Mesenchymal stem cell (in vitro differentiated cells and primary cell): ENCODE data around the gene ALOX12B.

Experiments used
- DNase-seq: peaks from one replicate; pipeline ENCODE4 v3.0.0-alpha.2; 2013
- H2AFZ ChIP-seq: one replicate; pipeline ENCODE4 v1.6.1; 2013; ENCODE audit warnings: low read depth, mild to moderate bottlenecking, control low read depth, inconsistent platforms, low read length, moderate library complexity
- H2AK5ac ChIP-seq: 2 replicates; pipeline ENCODE4 v1.6.1; 2013; ENCODE audit warnings: low read length, moderate library complexity, mild to moderate bottlenecking, inconsistent platforms; ENCODE audit not compliant: severe bottlenecking
- H2BK120ac ChIP-seq: one replicate; pipeline ENCODE4 v1.6.1; 2013; ENCODE audit warnings: low read depth, mild to moderate bottlenecking, inconsistent platforms, low read length, moderate library complexity
- H2BK12ac ChIP-seq, 2 experiments: one replicate each; pipeline ENCODE4 v1.6.1; 2013; ENCODE audit warnings: inconsistent platforms in 2 of 2, low read length in 2 of 2, mild to moderate bottlenecking in 2 of 2, moderate library complexity in 2 of 2, control low read depth in 1 of 2
- H2BK15ac ChIP-seq: one replicate; pipeline ENCODE4 v1.6.1; 2013; ENCODE audit warnings: mild to moderate bottlenecking, low read depth, inconsistent platforms; ENCODE audit not compliant: poor library complexity, severe bottlenecking
- H2BK5ac ChIP-seq: 2 replicates; pipeline ENCODE4 v1.6.1; 2013; ENCODE audit warnings: low read depth, mild to moderate bottlenecking, low read length, control low read depth, inconsistent platforms; ENCODE audit not compliant: poor library complexity, severe bottlenecking
- H3K14ac ChIP-seq, 2 experiments: one replicate each; pipeline ENCODE4 v1.6.1; 2013; ENCODE audit warnings: inconsistent platforms in 2 of 2, low read length in 2 of 2, control low read depth in 1 of 2, mild to moderate bottlenecking in 1 of 2, moderate library complexity in 1 of 2
- H3K18ac ChIP-seq, 2 experiments: one replicate each; pipeline ENCODE4 v1.6.1; 2013; ENCODE audit warnings: inconsistent platforms in 2 of 2, low read length in 2 of 2, control low read depth in 1 of 2, low read depth in 1 of 2, mild to moderate bottlenecking in 1 of 2
- H3K23ac ChIP-seq, 2 experiments: one replicate each; pipeline ENCODE4 v1.6.1; 2013; ENCODE audit warnings: inconsistent platforms in 2 of 2, low read length in 2 of 2, mild to moderate bottlenecking in 2 of 2, moderate library complexity in 2 of 2, control low read depth in 1 of 2
- H3K27ac ChIP-seq: 2 replicates; pipeline ENCODE4 v1.5.1; 2013; ENCODE audit warnings: mild to moderate bottlenecking, moderate library complexity, low read length, control low read depth, inconsistent platforms; ENCODE audit not compliant: poor library complexity, severe bottlenecking
- H3K27me3 ChIP-seq, 2 experiments: 2 replicates each; pipeline versions ENCODE4 v1.6.1 to v1.7.0; 2013; ENCODE audit warnings: low read length in 2 of 2, mild to moderate bottlenecking in 2 of 2, moderate library complexity in 2 of 2, control low read depth in 1 of 2, inconsistent platforms in 1 of 2; ENCODE audit not compliant: control insufficient read depth in 1 of 2, insufficient read depth in 1 of 2
- H3K36me3 ChIP-seq, 2 experiments: 2 replicates each; pipeline versions ENCODE4 v1.6.1 to v1.7.0; 2013; ENCODE audit warnings: low read length in 2 of 2, control low read depth in 1 of 2, inconsistent platforms in 1 of 2, low read depth in 1 of 2, mild to moderate bottlenecking in 1 of 2; ENCODE audit not compliant: insufficient read depth in 2 of 2, control insufficient read depth in 1 of 2
- H3K4ac ChIP-seq, 2 experiments: one replicate each; pipeline ENCODE4 v1.6.1; 2013; ENCODE audit warnings: inconsistent platforms in 2 of 2, low read length in 2 of 2, mild to moderate bottlenecking in 2 of 2, moderate library complexity in 2 of 2, control low read depth in 1 of 2, low read depth in 1 of 2
- H3K4me1 ChIP-seq: 2 replicates; pipeline ENCODE4 v1.6.1; 2013; ENCODE audit warnings: low read depth, low read length, control low read depth; ENCODE audit not compliant: control insufficient read depth, insufficient read depth
- H3K4me2 ChIP-seq: 2 replicates; pipeline ENCODE4 v1.6.1; 2013; ENCODE audit warnings: low read length, mild to moderate bottlenecking, inconsistent platforms; ENCODE audit not compliant: poor library complexity, severe bottlenecking
- H3K4me3 ChIP-seq, 2 experiments: 2 replicates each; pipeline versions ENCODE4 v1.5.1 to v1.7.0; 2013; ENCODE audit warnings: low read length in 2 of 2, mild to moderate bottlenecking in 2 of 2, control low read depth in 1 of 2, low read depth in 1 of 2; ENCODE audit not compliant: insufficient read depth in 1 of 2
- H3K79me1 ChIP-seq: replicated peaks from 2 replicates; pipeline ENCODE4 v1.6.1; 2013; ENCODE audit warnings: mild to moderate bottlenecking, control low read depth, low read length, inconsistent platforms; ENCODE audit not compliant: poor library complexity, severe bottlenecking
- H3K9ac ChIP-seq: 2 replicates; pipeline ENCODE4 v1.7.0; 2013; ENCODE audit warnings: mild to moderate bottlenecking, low read length, moderate library complexity
- H3K9me3 ChIP-seq: 2 replicates; pipeline ENCODE4 v1.7.0; 2013; ENCODE audit warnings: mild to moderate bottlenecking, low read length; ENCODE audit not compliant: control insufficient read depth
- H4K8ac ChIP-seq: one replicate; pipeline ENCODE4 v1.6.1; 2013; ENCODE audit warnings: inconsistent platforms, mild to moderate bottlenecking, low read length, moderate library complexity
- H4K91ac ChIP-seq: one replicate; pipeline ENCODE4 v1.6.1; 2013; ENCODE audit warnings: mild to moderate bottlenecking, low read length, inconsistent platforms
- WGBS: methylation state at CpG from one replicate; pipeline ENCODE4 v1.1.7; 2013; ENCODE audit warnings: mixed read lengths; 5-methylcytosine and 5-hydroxymethylcytosine counted together

The ALOX12B gene

GRCh38 chr17:8104911-8105310 is 17.4 kb upstream of the ALOX12B start:
- no peak overlapping the region for H3K18ac ChIP-seq
- no peaks in the 10 kb centered on the region for H3K79me1 ChIP-seq
- no peak overlapping the region for H2AFZ ChIP-seq
- H3K27ac ChIP-seq: no peak overlapping the region
- H4K91ac ChIP-seq: no peak overlapping the region
- H3K4me2 ChIP-seq: no peak overlapping the region
- no peak overlapping the region for H2BK120ac ChIP-seq
- 77% methylated on average over 8 of the region's 8 CpGs for WGBS
- no peaks in the 10 kb centered on the region for H3K9me3 ChIP-seq
- H3K27me3 ChIP-seq: peaks cover 17 to 47% of the 10 kb centered on the region in 2 experiments
- H3K4me3 ChIP-seq: no peak overlapping the region
- no peak overlapping the region for H2BK5ac ChIP-seq
- peaks cover 5% of the 10 kb centered on the region for H3K4me1 ChIP-seq
- H4K8ac ChIP-seq: no peak overlapping the region
- H2BK12ac ChIP-seq: no peak overlapping the region
- H3K14ac ChIP-seq: no peak overlapping the region
- H3K4ac ChIP-seq: no peak overlapping the region
- DNase-seq: no peak
- H3K23ac ChIP-seq: no peak overlapping the region
- H3K36me3 ChIP-seq: peaks cover 0 to 3% of the 10 kb centered on the region in 2 experiments
- H3K9ac ChIP-seq: no peak overlapping the region
- H2BK15ac ChIP-seq: no peak overlapping the region
- no peak overlapping the region for H2AK5ac ChIP-seq

- H3K9ac ChIP-seq: no peak overlapping the region
- no peaks in the 10 kb centered on the region for H3K36me3 ChIP-seq
- 85% methylated on average over 4 of the region's 4 CpGs for WGBS
- no peak overlapping the region for H3K4me3 ChIP-seq
- peaks cover 6 to 34% of the 10 kb centered on the region in 2 experiments for H3K27me3 ChIP-seq
- no peak overlapping the region for H2AFZ ChIP-seq
- no peaks in the 10 kb centered on the region for H3K9me3 ChIP-seq
- no peak overlapping the region for H3K23ac ChIP-seq
- no peak overlapping the region for H3K14ac ChIP-seq
- no peak overlapping the region for H2BK15ac ChIP-seq
- H4K91ac ChIP-seq: no peak overlapping the region
- no peak overlapping the region for H2BK120ac ChIP-seq
- H3K27ac ChIP-seq: no peak overlapping the region
- no peak overlapping the region for H3K18ac ChIP-seq
- no peak for DNase-seq
- no peak overlapping the region for H3K4me2 ChIP-seq
- H2BK12ac ChIP-seq: no peak overlapping the region
- H2AK5ac ChIP-seq: no peak overlapping the region
- no peak overlapping the region for H3K4ac ChIP-seq
- peaks cover 2% of the 10 kb centered on the region for H3K4me1 ChIP-seq
- H2BK5ac ChIP-seq: no peak overlapping the region
- H4K8ac ChIP-seq: no peak overlapping the region
- no peaks in the 10 kb centered on the region for H3K79me1 ChIP-seq
Observed at GRCh38 chr17:8103549-8103948, 16.0 kb upstream of the ALOX12B start.

DNA sequence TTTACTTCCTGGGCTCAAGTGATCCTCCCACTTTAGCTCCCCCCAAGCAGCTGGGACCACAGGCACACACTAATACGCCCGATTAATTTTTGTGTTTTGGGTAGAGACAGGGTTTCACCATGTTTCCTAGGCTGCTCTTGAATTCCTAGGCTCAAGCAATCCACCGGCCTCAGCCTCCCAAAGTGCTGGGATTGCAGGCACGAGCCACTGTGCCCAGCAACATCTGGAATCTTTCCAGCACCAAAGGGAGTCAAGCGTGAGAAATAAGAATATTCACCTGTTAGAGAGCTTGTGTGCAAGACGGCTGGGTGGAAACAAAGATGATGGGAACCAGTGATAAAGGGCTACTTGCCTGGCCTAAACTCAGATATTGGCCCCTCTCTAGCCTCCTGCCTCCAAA is 14.2 kb upstream of the ALOX12B start:
- Histone ChIP-seq H3K14ac (no peak overlapping the region), H2BK12ac (no peak overlapping the region), H3K18ac (no peak overlapping the region), H3K23ac (no peak overlapping the region), H3K79me1 (no peaks in the 10 kb centered on the region), H3K36me3 (no peaks in the 10 kb centered on the region), H2BK120ac (no peak overlapping the region), H4K91ac (no peak overlapping the region), H2BK15ac (no peak overlapping the region), H3K4ac (no peak overlapping the region), H3K4me2 (no peak overlapping the region), H3K4me1 (no peaks in the 10 kb centered on the region), H3K4me3 (no peak overlapping the region), H3K27ac (no peak overlapping the region), H3K9ac (no peak overlapping the region), H2AK5ac (no peak overlapping the region), H2BK5ac (no peak overlapping the region), H3K9me3 (no peaks in the 10 kb centered on the region), H4K8ac (no peak overlapping the region), H2AFZ (no peak overlapping the region), H3K27me3 (peaks cover 7 to 30% of the 10 kb centered on the region in 2 experiments)
- WGBS: 69% methylated on average over 6 of the region's 6 CpGs
- DNase-seq: no peak

- no peak overlapping the region for H2BK120ac ChIP-seq
- H3K18ac ChIP-seq: no peak overlapping the region
- H4K91ac ChIP-seq: no peak overlapping the region
- H3K27ac ChIP-seq: no peak overlapping the region
- no peak overlapping the region for H3K9ac ChIP-seq
- peak overlapping the region in 1 of 2 experiments; percentile 5 for H3K23ac ChIP-seq
- no peaks in the 10 kb centered on the region for H3K9me3 ChIP-seq
- H2AFZ ChIP-seq: no peak overlapping the region
- H3K79me1 ChIP-seq: no peaks in the 10 kb centered on the region
- H2BK12ac ChIP-seq: no peak overlapping the region
- H2BK5ac ChIP-seq: no peak overlapping the region
- H3K4me3 ChIP-seq: no peak overlapping the region
- 100% methylated on average over 2 of the region's 2 CpGs for WGBS
- H3K4ac ChIP-seq: no peak overlapping the region
- no peak overlapping the region for H3K14ac ChIP-seq
- H2AK5ac ChIP-seq: no peak overlapping the region
- no peaks in the 10 kb centered on the region for H3K4me1 ChIP-seq
- H2BK15ac ChIP-seq: no peak overlapping the region
- no peak overlapping the region for H3K4me2 ChIP-seq
- H3K36me3 ChIP-seq: no peaks in the 10 kb centered on the region
- DNase-seq: no peak
- no peak overlapping the region for H4K8ac ChIP-seq
- H3K27me3 ChIP-seq: peaks cover 17 to 34% of the 10 kb centered on the region in 2 experiments
Observed at GRCh38 chr17:8100763-8101162, 13.2 kb upstream of the ALOX12B start.
